Brain microvascular endothelial cell (primary cell): ENCODE results near the gene CAMTA1.

Experiments used
- DNase-seq: peaks from one replicate; pipeline ENCODE4 v3.0.0-alpha.2; 2020
- H3K27ac ChIP-seq: fragments of 250-450 bp; sonication (Bioruptor Pico); 2 replicates; pipeline ENCODE4 v1.5.1; 2020; ENCODE audit warnings: mild to moderate bottlenecking, moderate library complexity
- H3K27me3 ChIP-seq: fragments of 250-450 bp; sonication (Bioruptor Pico); replicated peaks from 2 replicates; pipeline ENCODE4 v1.5.1; 2020; ENCODE audit warnings: mild to moderate bottlenecking
- H3K36me3 ChIP-seq: fragments of 250-450 bp; sonication (Bioruptor Pico); replicated peaks from 2 replicates; pipeline ENCODE4 v1.5.1; 2020; ENCODE audit warnings: mild to moderate bottlenecking
- H3K4me3 ChIP-seq: 2 replicates; pipeline ENCODE4 v1.5.1; 2011; ENCODE audit warnings: low read depth, mild to moderate bottlenecking, control low read depth, low read length, moderate library complexity
- in situ Hi-C: cut with HindIII; loops from 2 replicates; pipeline ENCODE4 v1.10.0; 2017; ENCODE audit warnings: low sequenced_read_pairs, low pct_ligation_motif_present
- TF ChIP-seq, protein P1 (sequence below): IDR thresholded peaks from 2 replicates; pipeline ENCODE4 v1.5.1; 2011; ENCODE audit warnings: low read depth, mild to moderate bottlenecking, moderate library complexity, low read length, control low read depth, inconsistent platforms; ENCODE audit errors: missing control alignments

The CAMTA1 gene

DNA sequence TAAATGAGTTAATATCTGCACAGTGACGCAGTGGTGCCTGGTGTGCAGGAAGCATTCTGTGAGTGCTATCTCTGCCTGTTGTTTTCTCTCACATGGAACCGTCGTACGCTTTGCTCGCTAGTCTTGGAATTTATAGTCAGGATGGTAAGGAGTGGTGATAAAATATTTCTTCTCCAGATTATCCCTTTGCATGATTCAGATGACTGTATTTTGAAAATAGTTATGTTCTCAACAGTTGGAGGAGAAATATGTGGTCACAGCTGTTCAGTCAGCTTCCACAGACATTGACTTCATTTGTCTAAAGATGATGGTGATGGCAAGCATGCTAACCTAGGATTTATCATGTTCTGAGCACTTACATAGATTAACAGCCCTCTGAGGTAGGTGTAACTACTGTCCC, 944.5 kb downstream of the CAMTA1 start:
- in situ Hi-C loops, result no loop called here
- Histone ChIP-seq H3K27me3 (no peaks in the 10 kb centered on the region), H3K4me3 (no peak overlapping the region), H3K36me3 (no peaks in the 10 kb centered on the region), H3K27ac (no peak overlapping the region)
- DNase-seq, result no peak
- TF ChIP-seq, protein P1, sequence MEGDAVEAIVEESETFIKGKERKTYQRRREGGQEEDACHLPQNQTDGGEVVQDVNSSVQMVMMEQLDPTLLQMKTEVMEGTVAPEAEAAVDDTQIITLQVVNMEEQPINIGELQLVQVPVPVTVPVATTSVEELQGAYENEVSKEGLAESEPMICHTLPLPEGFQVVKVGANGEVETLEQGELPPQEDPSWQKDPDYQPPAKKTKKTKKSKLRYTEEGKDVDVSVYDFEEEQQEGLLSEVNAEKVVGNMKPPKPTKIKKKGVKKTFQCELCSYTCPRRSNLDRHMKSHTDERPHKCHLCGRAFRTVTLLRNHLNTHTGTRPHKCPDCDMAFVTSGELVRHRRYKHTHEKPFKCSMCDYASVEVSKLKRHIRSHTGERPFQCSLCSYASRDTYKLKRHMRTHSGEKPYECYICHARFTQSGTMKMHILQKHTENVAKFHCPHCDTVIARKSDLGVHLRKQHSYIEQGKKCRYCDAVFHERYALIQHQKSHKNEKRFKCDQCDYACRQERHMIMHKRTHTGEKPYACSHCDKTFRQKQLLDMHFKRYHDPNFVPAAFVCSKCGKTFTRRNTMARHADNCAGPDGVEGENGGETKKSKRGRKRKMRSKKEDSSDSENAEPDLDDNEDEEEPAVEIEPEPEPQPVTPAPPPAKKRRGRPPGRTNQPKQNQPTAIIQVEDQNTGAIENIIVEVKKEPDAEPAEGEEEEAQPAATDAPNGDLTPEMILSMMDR, result no peak

DNA sequence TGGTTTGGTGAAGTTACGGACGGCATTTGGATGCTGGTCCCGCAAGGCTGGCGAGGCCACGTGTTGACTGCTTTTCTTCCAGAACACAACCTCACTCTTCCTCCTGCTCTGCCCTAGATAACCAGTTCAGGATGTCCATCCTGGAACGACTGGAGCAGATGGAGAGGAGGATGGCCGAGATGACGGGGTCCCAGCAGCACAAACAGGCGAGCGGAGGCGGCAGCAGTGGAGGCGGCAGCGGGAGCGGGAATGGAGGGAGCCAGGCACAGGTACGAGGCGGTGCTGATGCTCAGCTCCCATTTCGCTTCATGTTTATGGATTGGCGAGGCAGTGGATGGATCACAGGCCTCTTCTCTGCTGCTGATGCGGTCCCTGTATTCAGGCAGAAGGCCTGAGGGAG, 947.1 kb downstream of the CAMTA1 start:
- H3K4me3 ChIP-seq, result no peak overlapping the region
- no peak for DNase-seq
- no peak overlapping the region for H3K27ac ChIP-seq
- TF ChIP-seq, protein P1, result no peak
- no peaks in the 10 kb centered on the region for H3K36me3 ChIP-seq
- in situ Hi-C loops, result no loop called here
- no peaks in the 10 kb centered on the region for H3K27me3 ChIP-seq

DNA sequence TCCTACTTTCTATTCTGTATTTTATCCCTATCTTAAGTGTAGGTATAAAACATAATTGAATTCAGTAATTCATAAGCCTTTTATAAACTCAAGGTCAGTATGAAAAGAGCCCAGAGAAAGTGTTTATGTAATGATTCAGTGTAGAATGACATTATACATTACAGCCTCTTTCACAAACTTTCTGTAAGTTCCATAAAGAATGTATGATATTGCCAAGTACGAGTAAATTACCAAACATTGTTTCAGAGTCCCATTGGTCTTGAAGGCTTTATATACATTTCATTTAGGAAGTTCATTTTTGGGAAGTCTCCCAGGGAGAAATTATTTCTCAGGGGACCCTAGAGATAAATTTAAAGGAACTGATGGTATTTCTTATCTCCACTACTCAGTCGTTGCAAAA, 948.0 kb downstream of the CAMTA1 start:
- no peak for DNase-seq
- Histone ChIP-seq H3K27me3 (no peaks in the 10 kb centered on the region), H3K27ac (no peak overlapping the region), H3K36me3 (no peaks in the 10 kb centered on the region), H3K4me3 (no peak overlapping the region)
- in situ Hi-C loops, result no loop called here
- TF ChIP-seq, protein P1, result no peak

GRCh38 chr1:7738044-7738443, 952.8 kb downstream of the CAMTA1 start:
- in situ Hi-C loops, result no loop called here
- Histone ChIP-seq H3K4me3 (no peak overlapping the region), H3K27me3 (no peaks in the 10 kb centered on the region), H3K36me3 (no peaks in the 10 kb centered on the region), H3K27ac (no peak overlapping the region)
- no peak for DNase-seq
- TF ChIP-seq, protein P1, result no peak

GRCh38 chr1:7743346-7743745, 958.1 kb downstream of the CAMTA1 start:
- no peak overlapping the region for H3K27ac ChIP-seq
- in situ Hi-C loops, result no loop called here
- H3K27me3 ChIP-seq, result no peaks in the 10 kb centered on the region
- DNase-seq, result no peak
- TF ChIP-seq, protein P1, result no peak
- H3K4me3 ChIP-seq, result no peak overlapping the region
- no peaks in the 10 kb centered on the region for H3K36me3 ChIP-seq

DNA sequence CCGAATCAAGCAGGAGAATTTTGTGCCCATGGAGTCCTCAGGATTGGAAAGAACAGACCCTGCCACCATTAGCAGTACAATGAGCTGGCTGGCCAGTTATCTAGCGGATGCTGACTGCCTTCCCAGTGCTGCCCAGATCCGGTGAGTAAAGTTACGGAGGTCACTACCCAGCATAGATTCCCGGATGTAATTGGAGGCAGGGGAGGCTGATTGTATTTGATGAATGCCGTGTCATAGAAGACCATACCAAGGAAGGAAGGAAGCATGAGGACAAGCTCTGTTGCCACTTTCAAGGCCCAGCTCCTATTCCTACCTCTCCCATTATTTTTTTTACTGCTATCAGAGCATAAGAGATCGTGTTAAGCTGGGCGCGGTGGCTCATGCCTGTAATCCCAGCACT, 959.6 kb downstream of the CAMTA1 start:
- Histone ChIP-seq H3K27me3 (no peaks in the 10 kb centered on the region), H3K27ac (no peak overlapping the region), H3K36me3 (no peaks in the 10 kb centered on the region), H3K4me3 (no peak overlapping the region)
- no peak for DNase-seq
- TF ChIP-seq, protein P1, result no peak
- in situ Hi-C loops, result no loop called here
